H54 (cell line): ENCODE results near the gene GGCX.
A peak's percentile ranks its signal among the peaks of the same experiment; 100 is the strongest.

ENCODE experiments used
- DNase-seq: peaks from one replicate; pipeline ENCODE4 v3.0.0; 2011; ENCODE audit warnings: low spot score, mixed read lengths; ENCODE audit not compliant: insufficient read length
- FAIRE-seq: peaks from 3 replicates; lab custom pipeline; 2011; peaks lifted over from hg19 to GRCh38; lab: Jason Lieb, UNC
- POLR2A ChIP-seq: IDR thresholded peaks from 2 replicates; pipeline ENCODE4 v1.6.1; 2011; ENCODE audit warnings: low read depth, mild to moderate bottlenecking, low read length

GGCX gene

GRCh38 chr2:85537600-85538506 lies 23.4 kb downstream of the GGCX start:
- FAIRE-seq (no peak), DNase-seq (no peak)
- TF ChIP-seq POLR2A = peak; percentile 18; the same call in 1 of the 2 replicates

GRCh38 chr2:85536479-85536878 lies 24.8 kb downstream of the GGCX start:
- TF ChIP-seq POLR2A = no peak
- no peak for FAIRE-seq
- no peak for DNase-seq

GRCh38 chr2:85534881-85535280 lies 26.4 kb downstream of the GGCX start:
- no peak for TF ChIP-seq POLR2A
- no peak for FAIRE-seq
- no peak for DNase-seq

- FAIRE-seq = no peak
- DNase-seq = no peak
- no peak for TF ChIP-seq POLR2A
Observed at GRCh38 chr2:85534099-85534498, 27.2 kb downstream of the GGCX start.

- no peak for FAIRE-seq
- no peak for TF ChIP-seq POLR2A
- no peak for DNase-seq
Observed at GRCh38 chr2:85531589-85531988, 29.7 kb downstream of the GGCX start.

- FAIRE-seq (no peak), DNase-seq (no peak)
- TF ChIP-seq POLR2A = no peak
Observed at GRCh38 chr2:85529809-85530208, 31.5 kb downstream of the GGCX start.

GRCh38 chr2:85528355-85528754 lies 32.9 kb downstream of the GGCX start:
- FAIRE-seq (no peak), DNase-seq (no peak)
- no peak for TF ChIP-seq POLR2A

- FAIRE-seq (no peak), DNase-seq (no peak)
- no peak for TF ChIP-seq POLR2A
Observed at GRCh38 chr2:85527787-85528186, 33.5 kb downstream of the GGCX start.

GRCh38 chr2:85525567-85525966 lies 35.7 kb downstream of the GGCX start:
- TF ChIP-seq POLR2A = no peak
- no peak for DNase-seq
- FAIRE-seq = no peak

- no peak for TF ChIP-seq POLR2A
- FAIRE-seq (no peak), DNase-seq (no peak)
Observed at GRCh38 chr2:85525029-85525428, 36.3 kb downstream of the GGCX start.

- no peak for FAIRE-seq
- no peak for DNase-seq
- TF ChIP-seq POLR2A = no peak
Observed at GRCh38 chr2:85524336-85524908, 36.9 kb downstream of the GGCX start.

GRCh38 chr2:85523903-85524335 lies 37.4 kb downstream of the GGCX start:
- FAIRE-seq (no peak), DNase-seq (no peak)
- TF ChIP-seq POLR2A = no peak

GRCh38 chr2:85523062-85523902 lies 38.0 kb downstream of the GGCX start:
- FAIRE-seq (no peak), DNase-seq (no peak)

GRCh38 chr2:85522090-85522647 lies 39.1 kb downstream of the GGCX start:
- no peak for TF ChIP-seq POLR2A
- FAIRE-seq (no peak), DNase-seq (no peak)

More at GRCh38 chr2:85523062-85523902, 38.0 kb downstream of the GGCX start:
- TF ChIP-seq POLR2A = no peak
